ENCODE measurements around the gene GNAS. TPM values are rescaled to one million over a fixed set of nuclear protein-coding genes. Genes with fewer than 3 reads are reported as not detected.

The GNAS gene
- total RNA-seq, 1 donor from 2014 or later = 1,425 TPM

DNA sequence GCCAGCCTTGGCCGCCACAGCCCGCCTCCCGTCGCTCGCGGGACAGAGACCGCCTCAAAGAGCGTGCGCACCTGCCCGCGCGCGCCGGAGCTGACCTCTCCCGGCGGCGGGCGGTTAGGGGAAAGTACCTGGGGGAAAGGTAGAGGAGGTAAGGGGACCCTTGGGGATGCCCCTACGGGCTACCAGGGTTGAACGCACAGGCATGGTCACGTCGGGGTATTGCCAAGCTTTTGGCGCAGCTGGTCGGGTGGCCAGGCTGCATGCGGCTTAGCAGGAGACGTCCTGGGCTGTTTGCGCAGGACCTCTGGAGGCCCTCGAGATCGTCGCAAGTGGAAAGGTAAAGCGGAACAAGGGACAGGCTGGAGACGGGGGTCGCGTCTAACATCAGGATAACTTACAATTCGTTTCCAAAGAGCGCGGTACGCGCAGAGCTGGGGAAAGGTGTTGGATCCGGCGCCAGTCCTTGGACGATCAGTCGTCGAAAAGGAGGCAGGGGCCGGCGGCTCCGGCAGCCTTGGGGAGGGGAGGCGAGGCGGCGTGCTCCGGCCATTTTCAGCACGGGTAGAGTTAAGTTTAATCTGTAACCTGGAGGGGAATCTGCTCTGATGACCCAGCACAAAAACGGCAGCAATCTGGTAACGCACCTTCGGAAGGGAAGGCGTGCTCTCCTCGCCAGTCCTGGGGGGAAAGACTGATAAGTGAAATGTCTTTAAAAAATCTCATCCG, 10.8 kb upstream of the GNAS start:
- DNase-seq (ENCODE audit: low read depth, low spot score) = no peak
- Mint-ChIP-seq H3K9me3 (no peaks in the 10 kb centered on the region), H3K27ac (ENCODE audit: unreplicated experiment) (no peak overlapping the region), H3K36me3 (ENCODE audit: low read depth) (peaks cover 16% of the 10 kb centered on the region), H3K4me3 (no peak overlapping the region), H3K27me3 (ENCODE audit: low read depth) (peaks cover 97% of the 10 kb centered on the region), H3K4me1 (no peaks in the 10 kb centered on the region)
- TF ChIP-seq, protein P1, sequence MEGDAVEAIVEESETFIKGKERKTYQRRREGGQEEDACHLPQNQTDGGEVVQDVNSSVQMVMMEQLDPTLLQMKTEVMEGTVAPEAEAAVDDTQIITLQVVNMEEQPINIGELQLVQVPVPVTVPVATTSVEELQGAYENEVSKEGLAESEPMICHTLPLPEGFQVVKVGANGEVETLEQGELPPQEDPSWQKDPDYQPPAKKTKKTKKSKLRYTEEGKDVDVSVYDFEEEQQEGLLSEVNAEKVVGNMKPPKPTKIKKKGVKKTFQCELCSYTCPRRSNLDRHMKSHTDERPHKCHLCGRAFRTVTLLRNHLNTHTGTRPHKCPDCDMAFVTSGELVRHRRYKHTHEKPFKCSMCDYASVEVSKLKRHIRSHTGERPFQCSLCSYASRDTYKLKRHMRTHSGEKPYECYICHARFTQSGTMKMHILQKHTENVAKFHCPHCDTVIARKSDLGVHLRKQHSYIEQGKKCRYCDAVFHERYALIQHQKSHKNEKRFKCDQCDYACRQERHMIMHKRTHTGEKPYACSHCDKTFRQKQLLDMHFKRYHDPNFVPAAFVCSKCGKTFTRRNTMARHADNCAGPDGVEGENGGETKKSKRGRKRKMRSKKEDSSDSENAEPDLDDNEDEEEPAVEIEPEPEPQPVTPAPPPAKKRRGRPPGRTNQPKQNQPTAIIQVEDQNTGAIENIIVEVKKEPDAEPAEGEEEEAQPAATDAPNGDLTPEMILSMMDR (conservative IDR thresholded peaks at IDR 0.05) = no peak

DNA sequence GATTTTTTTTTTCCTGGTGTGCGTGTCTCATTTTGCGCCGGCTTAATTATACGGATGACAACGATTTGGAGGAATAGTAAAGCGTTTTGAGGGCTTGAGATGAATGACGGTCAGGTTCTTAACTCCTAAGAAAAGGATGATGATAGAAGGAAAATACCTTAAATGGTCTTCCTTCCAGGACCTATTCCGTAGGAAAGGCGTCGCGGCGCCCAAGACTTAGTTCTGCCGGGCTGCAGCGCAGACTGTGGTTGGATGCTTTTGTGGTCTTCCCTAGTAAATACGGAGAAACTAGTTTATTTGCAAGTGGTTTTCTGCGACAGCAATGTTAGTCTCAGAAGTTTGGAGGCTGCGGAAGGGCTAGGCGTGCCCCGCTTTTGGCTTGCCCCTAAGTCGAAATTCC, 10.2 kb upstream of the GNAS start:
- Mint-ChIP-seq H3K4me1 (no peaks in the 10 kb centered on the region), H3K4me3 (no peak overlapping the region), H3K36me3 (ENCODE audit: low read depth) (peaks cover 16% of the 10 kb centered on the region), H3K9me3 (no peaks in the 10 kb centered on the region), H3K27ac (ENCODE audit: unreplicated experiment) (no peak overlapping the region), H3K27me3 (ENCODE audit: low read depth) (peaks cover 98% of the 10 kb centered on the region)
- TF ChIP-seq, protein P1 (conservative IDR thresholded peaks at IDR 0.05) = no peak
- DNase-seq (ENCODE audit: low read depth, low spot score) = no peak

DNA sequence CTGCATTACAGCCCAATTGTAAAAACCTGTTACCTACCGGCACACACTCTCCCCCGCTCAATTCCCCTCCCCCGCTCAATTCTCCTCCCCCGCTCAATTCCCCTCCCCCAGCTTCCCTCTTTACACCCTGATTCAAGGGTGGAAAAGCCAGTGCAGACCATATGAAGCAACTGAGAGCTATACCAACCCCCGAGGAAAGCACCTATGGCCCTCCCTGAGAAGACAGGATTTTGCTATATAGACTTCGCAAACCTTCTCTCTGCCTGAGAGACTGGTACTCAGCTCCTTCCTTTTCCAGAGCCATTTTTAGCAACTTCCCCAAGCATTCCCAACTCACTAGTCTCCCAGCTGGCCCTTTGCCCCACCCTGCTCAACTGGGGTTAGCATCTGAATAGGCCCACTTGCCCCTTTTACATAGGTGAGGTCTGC, 9.4 kb upstream of the GNAS start:
- Mint-ChIP-seq H3K27ac (ENCODE audit: unreplicated experiment) (no peak overlapping the region), H3K9me3 (no peaks in the 10 kb centered on the region), H3K4me3 (no peak overlapping the region), H3K27me3 (ENCODE audit: low read depth) (peaks cover 99% of the 10 kb centered on the region), H3K4me1 (no peaks in the 10 kb centered on the region), H3K36me3 (ENCODE audit: low read depth) (peaks cover 16% of the 10 kb centered on the region)
- DNase-seq (ENCODE audit: low read depth, low spot score) = no peak
- TF ChIP-seq, protein P1 (conservative IDR thresholded peaks at IDR 0.05) = no peak

DNA sequence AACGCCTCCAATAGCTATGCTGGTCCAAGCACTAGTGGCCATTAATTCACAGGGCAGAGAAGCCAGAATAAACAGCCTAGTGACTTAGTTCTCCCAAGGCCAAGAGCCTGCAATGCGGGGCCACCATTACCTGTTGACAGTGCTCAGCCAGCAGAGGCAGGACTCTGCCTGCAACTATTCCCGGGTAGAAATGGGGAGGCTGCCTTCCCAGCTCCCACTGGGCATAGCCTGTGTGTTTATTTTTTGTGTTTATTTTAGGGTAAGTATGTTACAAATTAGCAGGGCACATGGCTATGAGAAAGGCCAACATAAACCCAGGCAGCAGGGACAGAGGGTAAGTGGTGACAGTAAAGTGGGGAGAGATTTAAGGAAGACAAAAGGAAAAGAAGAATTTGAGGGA, 6.8 kb upstream of the GNAS start:
- H3K9me3 Mint-ChIP-seq = no peaks in the 10 kb centered on the region
- H3K36me3 Mint-ChIP-seq (ENCODE audit: low read depth) = peaks cover 12% of the 10 kb centered on the region
- peak overlapping the region; percentile 5 for H3K4me3 Mint-ChIP-seq
- H3K27ac Mint-ChIP-seq (ENCODE audit: unreplicated experiment) = no peak overlapping the region
- H3K27me3 Mint-ChIP-seq (ENCODE audit: low read depth) = peaks cover 98% of the 10 kb centered on the region
- DNase-seq (ENCODE audit: low read depth, low spot score) = no peak
- H3K4me1 Mint-ChIP-seq = peaks cover 15% of the 10 kb centered on the region
- TF ChIP-seq, protein P1 (conservative IDR thresholded peaks at IDR 0.05) = no peak

DNA sequence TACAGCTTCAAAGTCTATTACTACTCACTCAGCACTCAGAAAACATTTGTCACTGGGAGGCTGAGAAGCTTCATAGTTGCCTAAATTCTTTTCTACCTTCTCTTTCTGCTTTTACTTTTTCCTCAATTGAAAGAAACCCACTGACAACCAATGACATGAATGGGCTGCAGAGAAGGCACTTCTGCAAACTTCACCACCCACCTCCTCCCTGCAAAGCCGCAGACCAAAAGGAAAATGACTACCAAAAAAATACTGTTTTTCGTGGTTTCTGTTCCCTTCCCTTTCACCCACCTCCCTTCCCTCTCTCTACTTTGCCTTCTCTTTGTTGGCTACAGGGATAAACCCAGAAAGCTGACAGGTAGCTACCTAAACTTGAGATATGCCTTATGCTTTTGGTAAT, 5.1 kb upstream of the GNAS start:
- Mint-ChIP-seq H3K4me3 (no peak overlapping the region), H3K27ac (ENCODE audit: unreplicated experiment) (no peak overlapping the region), H3K9me3 (no peaks in the 10 kb centered on the region), H3K36me3 (ENCODE audit: low read depth) (peaks cover 9% of the 10 kb centered on the region), H3K27me3 (ENCODE audit: low read depth) (peaks cover 98% of the 10 kb centered on the region), H3K4me1 (peaks cover 26% of the 10 kb centered on the region)
- DNase-seq (ENCODE audit: low read depth, low spot score) = no peak
- TF ChIP-seq, protein P1 (conservative IDR thresholded peaks at IDR 0.05) = no peak

Data from neural crest cell (in vitro differentiated cells).